LNCAP (cell line): Measurements from ENCODE around the gene CCSER1.
A peak's percentile ranks its signal among the peaks of the same experiment; 100 is the strongest.

Experiments
- CTCF ChIP-seq: fragments of 450-650 bp; IDR thresholded peaks from 2 replicates; pipeline ENCODE4 v1.5.1; 2017; ENCODE audit warnings: mild to moderate bottlenecking

Gene CCSER1

GRCh38 chr4:91502365-91502764, 1375.2 kb downstream of the CCSER1 start:
- peak; percentile 22; the same call in 1 of the 2 replicates for TF ChIP-seq CTCF

GRCh38 chr4:91513326-91513725, 1386.1 kb downstream of the CCSER1 start:
- TF ChIP-seq CTCF = no peak

- no peak for TF ChIP-seq CTCF
Measured at GRCh38 chr4:91519155-91519554, 1392.0 kb downstream of the CCSER1 start.

- no peak for TF ChIP-seq CTCF
Measured at GRCh38 chr4:91525621-91526020, 1398.4 kb downstream of the CCSER1 start.

- TF ChIP-seq CTCF = no peak
Measured at GRCh38 chr4:91527056-91527455, 1399.9 kb downstream of the CCSER1 start.

GRCh38 chr4:91567594-91567993, 1440.4 kb downstream of the CCSER1 start:
- TF ChIP-seq CTCF = no peak

GRCh38 chr4:91577864-91578263, 1450.7 kb downstream of the CCSER1 start:
- no peak for TF ChIP-seq CTCF

GRCh38 chr4:91590260-91590659, 1463.1 kb downstream of the CCSER1 start:
- TF ChIP-seq CTCF = no peak
